OCI-LY7 (cell line): ENCODE results near the gene RBM19. TPM values are rescaled to one million over a fixed set of nuclear protein-coding genes. Genes with fewer than 3 reads are reported as not detected.

ENCODE experiments used
- BruUV-seq: library from RNA; stranded (reverse); fragments of 400-500 nt; replicated peaks from 2 replicates; lab custom pipeline; 2021; lab: Mats Ljungman, UMichigan
- CTCF ChIA-PET: fragments of 300-600 bp; sonication (Branson Sonifier 250); formaldehyde crosslinking; loops from one replicate; lab custom pipeline; 2022; ENCODE audit warnings: antibody characterized with exemption; ENCODE audit not compliant: unreplicated experiment; lab: Charles Lee
- POLR2A ChIA-PET: fragments of 300-600 bp; sonication (Branson Sonifier 250); formaldehyde crosslinking; loops from one replicate; lab custom pipeline; 2022; ENCODE audit warnings: antibody characterized with exemption; lab: Charles Lee
- DNase-seq: peaks from one replicate; pipeline ENCODE4 v3.0.0-alpha.2; 2015; ENCODE audit warnings: low spot score
- H2AFZ ChIP-seq: fragments of 200-600 bp; sonication (generic), shearing (Covaris generic); 2 replicates; pipeline ENCODE4 v1.6.1; 2014; ENCODE audit warnings: mild to moderate bottlenecking, antibody characterized with exemption, low read length, moderate library complexity
- H3K27ac ChIP-seq: fragments of 200-600 bp; sonication (generic); 2 replicates; pipeline ENCODE4 v1.5.1; 2014; ENCODE audit warnings: mixed run types, low read depth, mild to moderate bottlenecking, moderate library complexity, low read length, inconsistent platforms; ENCODE audit not compliant: poor library complexity, severe bottlenecking
- H3K36me3 ChIP-seq: fragments of 200-600 bp; sonication (generic); 2 replicates; pipeline ENCODE4 v1.6.1; 2014; ENCODE audit warnings: mild to moderate bottlenecking, antibody characterized with exemption, low read length, moderate library complexity, mixed read lengths; ENCODE audit not compliant: insufficient read depth
- H3K4me1 ChIP-seq: fragments of 200-600 bp; sonication (generic); 2 replicates; pipeline ENCODE4 v1.5.1; 2014; ENCODE audit warnings: mild to moderate bottlenecking, low read length; ENCODE audit not compliant: insufficient read depth, poor library complexity, severe bottlenecking
- H3K4me2 ChIP-seq: fragments of 200-600 bp; sonication (generic); 2 replicates; pipeline ENCODE4 v1.6.1; 2014; ENCODE audit warnings: mild to moderate bottlenecking, low read length
- H3K4me3 ChIP-seq: fragments of 200-600 bp; sonication (generic); 2 replicates; pipeline ENCODE4 v1.5.1; 2014; ENCODE audit warnings: mild to moderate bottlenecking, low read depth, low read length; ENCODE audit not compliant: poor library complexity, severe bottlenecking
- H3K79me2 ChIP-seq: fragments of 200-600 bp; sonication (generic); 2 replicates; pipeline ENCODE4 v1.6.1; 2016; ENCODE audit warnings: low read depth, mild to moderate bottlenecking, low read length, moderate library complexity, mixed read lengths; ENCODE audit not compliant: insufficient read depth
- H3K9me2 ChIP-seq: fragments of 200-600 bp; sonication (generic); 2 replicates; pipeline ENCODE4 v1.6.1; 2016; ENCODE audit warnings: mild to moderate bottlenecking, low read length, mixed read lengths; ENCODE audit not compliant: insufficient read depth
- H3K9me3 ChIP-seq: fragments of 200-600 bp; sonication (generic); 2 replicates; pipeline ENCODE4 v1.6.1; 2014; ENCODE audit warnings: mild to moderate bottlenecking, mixed run types, low read length, mixed read lengths
- H4K20me1 ChIP-seq: fragments of 200-600 bp; sonication (generic); 2 replicates; pipeline ENCODE4 v1.6.1; 2014; ENCODE audit warnings: mild to moderate bottlenecking, antibody characterized with exemption, low read length, moderate library complexity, mixed read lengths; ENCODE audit not compliant: insufficient read depth
- CTCF ChIP-seq: fragments of 200-600 bp; sonication (generic); conservative IDR thresholded peaks from 2 replicates; pipeline ENCODE4 v1.5.1; 2014; ENCODE audit warnings: mild to moderate bottlenecking, antibody characterized with exemption, low read length, moderate library complexity, mixed read lengths
- EZH2phosphoT487 ChIP-seq: fragments of 200-600 bp; sonication (generic); IDR thresholded peaks from 2 replicates; pipeline ENCODE4 v1.6.1; 2018; ENCODE audit warnings: low read depth, borderline replicate concordance, mild to moderate bottlenecking, mixed run types, antibody characterized with exemption, low read length, moderate library complexity, mixed read lengths
- intact Hi-C: fragments of 100-400 bp; cut with micrococcal nuclease; formaldehyde crosslinking; loops from one replicate; pipeline ENCODE4 v1.10.0; 2022; ENCODE audit not compliant: unreplicated experiment
- total RNA-seq, 2 experiments: library from RNA; depleted of rRNA in 1 of 2; stranded (reverse); fragments of >200 nt in 1 of 2; shearing (Covaris generic) in 1 of 2; gene quantifications; 2 replicates each; pipeline ENCODE4 v1.2.3, GENCODE V29; 2014 to 2022

The RBM19 gene
- total RNA-seq, 2 experiments from 2014 or later: 37.8 to 46.2 TPM

- no peak overlapping the region for H3K4me3 ChIP-seq
- no peak overlapping the region for H3K27ac ChIP-seq
- H3K79me2 ChIP-seq: no peaks in the 10 kb centered on the region
- no peaks in the 10 kb centered on the region for H3K9me2 ChIP-seq
- TF ChIP-seq CTCF: no peak
- no peak for TF ChIP-seq EZH2phosphoT487
- H3K4me2 ChIP-seq: no peak overlapping the region
- H3K9me3 ChIP-seq: no peaks in the 10 kb centered on the region
- intact Hi-C loops: no loop called here
- no peak for DNase-seq
- no peaks in the 10 kb centered on the region for H3K4me1 ChIP-seq
- ChIA-PET POLR2A (no interaction called here), CTCF (no interaction called here)
- H3K36me3 ChIP-seq: no peaks in the 10 kb centered on the region
- no peak overlapping the region for H2AFZ ChIP-seq
- no TSS peak for BruUV-seq
- H4K20me1 ChIP-seq: no peaks in the 10 kb centered on the region
Measured at GRCh38 chr12:113857371-113857770, 108.8 kb downstream of the RBM19 start.

GRCh38 chr12:113855998-113856397, 110.1 kb downstream of the RBM19 start:
- TF ChIP-seq CTCF (no peak), EZH2phosphoT487 (no peak)
- no peak for DNase-seq
- Histone ChIP-seq H3K4me1 (no peaks in the 10 kb centered on the region), H2AFZ (no peak overlapping the region), H3K4me2 (no peak overlapping the region), H3K36me3 (no peaks in the 10 kb centered on the region), H4K20me1 (no peaks in the 10 kb centered on the region), H3K79me2 (no peaks in the 10 kb centered on the region), H3K9me2 (no peaks in the 10 kb centered on the region), H3K27ac (no peak overlapping the region), H3K9me3 (no peaks in the 10 kb centered on the region), H3K4me3 (no peak overlapping the region)
- intact Hi-C loops: no loop called here
- CTCF ChIA-PET: no interaction called here
- POLR2A ChIA-PET: no interaction called here
- no TSS peak for BruUV-seq

GRCh38 chr12:113854385-113855142, 111.6 kb downstream of the RBM19 start:
- H3K27ac ChIP-seq: no peak overlapping the region
- H2AFZ ChIP-seq: no peak overlapping the region
- no peak overlapping the region for H3K4me2 ChIP-seq
- DNase-seq: no peak
- no peaks in the 10 kb centered on the region for H4K20me1 ChIP-seq
- no peaks in the 10 kb centered on the region for H3K36me3 ChIP-seq
- H3K4me1 ChIP-seq: no peaks in the 10 kb centered on the region
- H3K4me3 ChIP-seq: no peak overlapping the region
- BruUV-seq: no TSS peak
- CTCF ChIA-PET: no interaction called here
- no peaks in the 10 kb centered on the region for H3K9me2 ChIP-seq
- TF ChIP-seq EZH2phosphoT487: no peak
- TF ChIP-seq CTCF: no peak
- intact Hi-C loops: no loop called here
- H3K9me3 ChIP-seq: no peaks in the 10 kb centered on the region
- POLR2A ChIA-PET: interaction anchor here (0.6 kb wide), 1 partner anchor 132 kb away, joined by 3 read pairs; no protein-coding TSS in a partner anchor
- no peaks in the 10 kb centered on the region for H3K79me2 ChIP-seq
